Measurements from ENCODE around the gene GJA4. TPM values are rescaled to one million over a fixed set of nuclear protein-coding genes. Genes with fewer than 3 reads are reported as not detected.

GJA4 gene
- polyA plus RNA-seq, 1 of the 3 experiments (the other 2 are of a cell fraction): not detected

DNA sequence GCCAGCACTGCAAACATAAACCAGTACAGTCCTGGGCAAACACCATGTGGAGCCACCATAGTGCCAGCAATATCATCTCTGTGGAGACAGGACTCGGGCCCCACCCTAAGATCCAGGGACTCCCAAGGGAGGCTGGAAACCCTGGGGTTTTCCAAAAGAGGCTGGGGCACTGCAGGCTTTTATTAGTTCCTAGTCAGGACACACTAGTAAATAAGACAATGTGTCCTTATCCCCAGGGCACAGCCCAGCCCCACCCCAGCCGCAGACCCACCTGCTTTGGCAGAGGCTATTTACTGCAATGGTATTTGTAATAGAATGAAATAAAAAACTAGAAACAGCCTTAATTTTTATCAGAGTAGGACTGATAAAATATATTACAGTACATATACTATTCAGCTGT is 12.3 kb upstream of the GJA4 start:
- 96% methylated on average over 2 of the region's 2 CpGs for WGBS (ENCODE audit: low lambda C conversion rate)

More for the DNA sequence above, 12.3 kb upstream of the GJA4 start:
- H3K9me3 ChIP-seq: no peaks in the 10 kb centered on the region
- H4K20me1 ChIP-seq (ENCODE audit: insufficient read depth): no peaks in the 10 kb centered on the region
- H3K4me1 ChIP-seq (ENCODE audit: control insufficient read depth in 1 of 2, insufficient read depth in 2 of 2, low read depth in 1 of 2, low read length in 1 of 2): peaks cover 0 to 4% of the 10 kb centered on the region in 2 experiments; a peak in 1 of 4 replicates
- H3K4me3 ChIP-seq (ENCODE audit: low read depth in 2 of 2, low read length in 1 of 2): no peak overlapping the region
- TF ChIP-seq SIN3A (IDR thresholded peaks at IDR 0.05; ENCODE audit: borderline replicate concordance, low read depth, low read length): no peak
- TF ChIP-seq, protein P1, sequence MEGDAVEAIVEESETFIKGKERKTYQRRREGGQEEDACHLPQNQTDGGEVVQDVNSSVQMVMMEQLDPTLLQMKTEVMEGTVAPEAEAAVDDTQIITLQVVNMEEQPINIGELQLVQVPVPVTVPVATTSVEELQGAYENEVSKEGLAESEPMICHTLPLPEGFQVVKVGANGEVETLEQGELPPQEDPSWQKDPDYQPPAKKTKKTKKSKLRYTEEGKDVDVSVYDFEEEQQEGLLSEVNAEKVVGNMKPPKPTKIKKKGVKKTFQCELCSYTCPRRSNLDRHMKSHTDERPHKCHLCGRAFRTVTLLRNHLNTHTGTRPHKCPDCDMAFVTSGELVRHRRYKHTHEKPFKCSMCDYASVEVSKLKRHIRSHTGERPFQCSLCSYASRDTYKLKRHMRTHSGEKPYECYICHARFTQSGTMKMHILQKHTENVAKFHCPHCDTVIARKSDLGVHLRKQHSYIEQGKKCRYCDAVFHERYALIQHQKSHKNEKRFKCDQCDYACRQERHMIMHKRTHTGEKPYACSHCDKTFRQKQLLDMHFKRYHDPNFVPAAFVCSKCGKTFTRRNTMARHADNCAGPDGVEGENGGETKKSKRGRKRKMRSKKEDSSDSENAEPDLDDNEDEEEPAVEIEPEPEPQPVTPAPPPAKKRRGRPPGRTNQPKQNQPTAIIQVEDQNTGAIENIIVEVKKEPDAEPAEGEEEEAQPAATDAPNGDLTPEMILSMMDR (IDR thresholded peaks at IDR 0.05): no peak
- no peak for TF ChIP-seq FOXJ3 (CRISPR knock-in tag; IDR thresholded peaks at IDR 0.05)
- TF ChIP-seq POLR2AphosphoS5 (IDR thresholded peaks at IDR 0.05; ENCODE audit: low read depth, low read length): no peak
- no peak for TF ChIP-seq TCF12 (IDR thresholded peaks at IDR 0.05)
- no peak for TF ChIP-seq MEF2A (IDR thresholded peaks at IDR 0.05; ENCODE audit: borderline replicate concordance, low read depth)
- TF ChIP-seq, protein P2, sequence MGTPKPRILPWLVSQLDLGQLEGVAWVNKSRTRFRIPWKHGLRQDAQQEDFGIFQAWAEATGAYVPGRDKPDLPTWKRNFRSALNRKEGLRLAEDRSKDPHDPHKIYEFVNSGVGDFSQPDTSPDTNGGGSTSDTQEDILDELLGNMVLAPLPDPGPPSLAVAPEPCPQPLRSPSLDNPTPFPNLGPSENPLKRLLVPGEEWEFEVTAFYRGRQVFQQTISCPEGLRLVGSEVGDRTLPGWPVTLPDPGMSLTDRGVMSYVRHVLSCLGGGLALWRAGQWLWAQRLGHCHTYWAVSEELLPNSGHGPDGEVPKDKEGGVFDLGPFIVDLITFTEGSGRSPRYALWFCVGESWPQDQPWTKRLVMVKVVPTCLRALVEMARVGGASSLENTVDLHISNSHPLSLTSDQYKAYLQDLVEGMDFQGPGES (IDR thresholded peaks at IDR 0.05; ENCODE audit: low read depth, low read length): no peak
- TF ChIP-seq, protein P3, sequence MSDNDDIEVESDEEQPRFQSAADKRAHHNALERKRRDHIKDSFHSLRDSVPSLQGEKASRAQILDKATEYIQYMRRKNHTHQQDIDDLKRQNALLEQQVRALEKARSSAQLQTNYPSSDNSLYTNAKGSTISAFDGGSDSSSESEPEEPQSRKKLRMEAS (IDR thresholded peaks at IDR 0.05; ENCODE audit: low read depth): no peak
- TF ChIP-seq, protein P4, sequence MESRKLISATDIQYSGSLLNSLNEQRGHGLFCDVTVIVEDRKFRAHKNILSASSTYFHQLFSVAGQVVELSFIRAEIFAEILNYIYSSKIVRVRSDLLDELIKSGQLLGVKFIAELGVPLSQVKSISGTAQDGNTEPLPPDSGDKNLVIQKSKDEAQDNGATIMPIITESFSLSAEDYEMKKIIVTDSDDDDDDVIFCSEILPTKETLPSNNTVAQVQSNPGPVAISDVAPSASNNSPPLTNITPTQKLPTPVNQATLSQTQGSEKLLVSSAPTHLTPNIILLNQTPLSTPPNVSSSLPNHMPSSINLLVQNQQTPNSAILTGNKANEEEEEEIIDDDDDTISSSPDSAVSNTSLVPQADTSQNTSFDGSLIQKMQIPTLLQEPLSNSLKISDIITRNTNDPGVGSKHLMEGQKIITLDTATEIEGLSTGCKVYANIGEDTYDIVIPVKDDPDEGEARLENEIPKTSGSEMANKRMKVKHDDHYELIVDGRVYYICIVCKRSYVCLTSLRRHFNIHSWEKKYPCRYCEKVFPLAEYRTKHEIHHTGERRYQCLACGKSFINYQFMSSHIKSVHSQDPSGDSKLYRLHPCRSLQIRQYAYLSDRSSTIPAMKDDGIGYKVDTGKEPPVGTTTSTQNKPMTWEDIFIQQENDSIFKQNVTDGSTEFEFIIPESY (IDR thresholded peaks at IDR 0.05; ENCODE audit: borderline replicate concordance, low read depth): no peak
- no peak for TF ChIP-seq MXI1 (IDR thresholded peaks at IDR 0.05; ENCODE audit: low read depth, low read length)
- no peak for TF ChIP-seq YY1 (IDR thresholded peaks at IDR 0.05; ENCODE audit: low read depth)
- no peak for TF ChIP-seq TAF1 (IDR thresholded peaks at IDR 0.05; ENCODE audit: borderline replicate concordance, low read depth, low read length)
- TF ChIP-seq RCOR1 (IDR thresholded peaks at IDR 0.05; ENCODE audit: low read length): no peak
- no peak for TF ChIP-seq JUND (IDR thresholded peaks at IDR 0.05)
- no peak for TF ChIP-seq NRF1 (IDR thresholded peaks at IDR 0.05; ENCODE audit: low read depth, low read length)
- no peak for TF ChIP-seq TEAD4 (IDR thresholded peaks at IDR 0.05; ENCODE audit: borderline replicate concordance, insufficient read depth)
- TF ChIP-seq ELF1 (IDR thresholded peaks at IDR 0.05): no peak
- TF ChIP-seq RFX5 (IDR thresholded peaks at IDR 0.05; ENCODE audit: low read length): no peak
- TF ChIP-seq, protein P5, sequence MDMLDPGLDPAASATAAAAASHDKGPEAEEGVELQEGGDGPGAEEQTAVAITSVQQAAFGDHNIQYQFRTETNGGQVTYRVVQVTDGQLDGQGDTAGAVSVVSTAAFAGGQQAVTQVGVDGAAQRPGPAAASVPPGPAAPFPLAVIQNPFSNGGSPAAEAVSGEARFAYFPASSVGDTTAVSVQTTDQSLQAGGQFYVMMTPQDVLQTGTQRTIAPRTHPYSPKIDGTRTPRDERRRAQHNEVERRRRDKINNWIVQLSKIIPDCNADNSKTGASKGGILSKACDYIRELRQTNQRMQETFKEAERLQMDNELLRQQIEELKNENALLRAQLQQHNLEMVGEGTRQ (IDR thresholded peaks at IDR 0.05; ENCODE audit: borderline replicate concordance, low read depth, low read length): no peak
- no peak for TF ChIP-seq FOSL2 (IDR thresholded peaks at IDR 0.05; ENCODE audit: borderline replicate concordance, low read depth)
- DNase-seq: no peak
- POLR2A ChIA-PET: no interaction called here
- no peak overlapping the region for H3K9ac ChIP-seq
- no peaks in the 10 kb centered on the region for H3K36me3 ChIP-seq (replicated peaks in 1 of 2; ENCODE audit: control insufficient read depth in 1 of 2, insufficient read depth in 2 of 2, low read length in 1 of 2)
- no peak overlapping the region for H2AFZ ChIP-seq (ENCODE audit: low read depth)
- peaks cover 32% of the 10 kb centered on the region for H3K27me3 ChIP-seq (ENCODE audit: insufficient read depth)
- CTCF ChIA-PET: interaction anchor here (0.8 to 2.3 kb wide), 4 partner anchors 9 to 1147 kb away, joined by 3 to 12 read pairs (median 5); partner anchors contain the start of gene SMIM12
- no peaks in the 10 kb centered on the region for H3K9me2 ChIP-seq
- no peaks in the 10 kb centered on the region for H3K79me2 ChIP-seq (ENCODE audit: insufficient read depth)
- no peaks in the 10 kb centered on the region for H3F3A ChIP-seq (replicated peaks; ENCODE audit: insufficient read depth)
- H3K27ac ChIP-seq (ENCODE audit: low read depth in 2 of 2, low read length in 1 of 2): no peak overlapping the region
- H3K4me2 ChIP-seq: no peak overlapping the region
